NCI-H2081 treated with DMSO at 0.1 percent for 48 hours (cell line): ENCODE data around the gene DNAAF9.
"Not testable (repeated sequence)": the region's sequence is repeated elsewhere in the genome, so short reads cannot be mapped to it uniquely, and the experiment has no call there.

Experiments
- DNase-seq: peaks from one replicate; lab custom pipeline; 2025; lab: John Stamatoyannopoulos, UW

DNAAF9 gene

DNA sequence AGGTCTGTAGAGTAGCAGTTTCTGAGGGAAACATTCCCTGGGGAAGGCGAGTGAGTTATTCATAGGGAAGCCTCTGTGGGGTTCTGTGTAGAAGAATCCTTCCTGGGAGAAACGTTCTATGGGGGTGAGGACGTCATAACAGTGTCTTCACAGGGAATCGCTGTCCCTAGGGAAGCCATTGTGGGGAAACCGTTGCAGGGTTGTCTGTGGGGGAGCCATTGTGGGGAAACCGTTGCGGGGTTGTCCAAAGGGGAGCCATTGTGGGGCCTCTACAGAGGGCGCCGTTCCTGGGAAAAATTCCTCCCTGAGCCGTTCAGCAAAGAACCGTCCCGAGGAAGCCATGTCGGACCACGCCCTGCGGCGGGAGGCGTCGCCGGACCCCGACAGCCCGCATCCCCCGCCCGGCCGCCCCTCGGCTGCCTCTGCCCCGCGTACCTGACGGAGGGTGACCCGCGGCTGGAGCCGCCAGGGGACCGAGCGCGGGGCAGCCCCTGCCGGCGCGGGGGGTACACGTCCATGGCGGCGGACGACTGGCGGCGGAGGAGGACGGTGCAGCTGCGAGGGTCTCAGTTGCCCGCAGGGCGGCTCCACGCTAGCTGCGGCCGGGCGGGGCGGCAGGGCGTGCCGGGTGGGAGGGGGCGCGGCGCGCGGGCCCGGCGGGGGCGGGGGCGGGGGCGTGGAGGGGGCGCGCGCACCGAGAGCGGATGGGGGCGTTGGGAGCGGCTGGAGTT is at the start of gene DNAAF9:
Gene DNAAF9, minus strand, starts transcription at position 630 of the 731 bp plus-strand sequence. Its CDS starts 112 bp downstream, at position 518.
- DNase-seq: no peak

DNA sequence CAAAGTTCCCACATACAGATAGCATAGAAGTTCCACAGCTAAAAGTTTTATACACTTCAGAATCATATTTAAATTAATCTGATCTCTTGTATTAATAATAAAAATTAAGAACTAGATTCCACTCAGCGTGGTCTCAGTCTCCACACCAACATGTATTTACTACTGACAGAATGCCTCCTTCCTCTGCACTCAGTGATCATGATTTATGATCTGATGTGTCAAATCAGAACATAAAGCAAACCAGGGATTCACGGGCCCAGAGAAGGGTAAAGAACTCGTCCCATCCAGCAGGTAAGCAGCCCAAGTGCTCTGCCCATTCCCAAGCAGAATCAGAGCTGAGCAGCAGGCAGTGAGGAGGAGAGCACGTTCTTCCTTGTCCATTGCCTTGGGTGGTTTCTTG is 49.2 kb upstream of the DNAAF9 start:
- no peak for DNase-seq

DNA sequence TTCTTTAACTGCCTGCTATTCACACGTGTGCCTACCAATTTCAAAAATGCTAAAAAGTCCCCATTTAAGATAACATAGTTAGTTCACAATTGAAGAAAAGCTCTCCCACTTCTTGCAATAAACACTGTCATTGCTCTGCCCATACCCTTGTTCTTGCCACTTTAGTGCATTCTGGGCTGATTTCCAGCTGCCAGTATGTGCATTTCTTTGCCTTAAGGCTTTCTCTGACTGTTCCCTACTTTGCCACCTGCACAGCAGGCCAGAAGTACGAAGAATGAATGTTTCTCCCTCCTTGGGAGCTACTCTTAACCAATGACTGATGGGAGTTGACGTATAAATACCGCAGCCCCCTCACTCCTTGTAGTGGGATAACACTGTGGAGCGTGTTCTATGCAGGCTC is 47.4 kb upstream of the DNAAF9 start:
- DNase-seq: no peak

DNA sequence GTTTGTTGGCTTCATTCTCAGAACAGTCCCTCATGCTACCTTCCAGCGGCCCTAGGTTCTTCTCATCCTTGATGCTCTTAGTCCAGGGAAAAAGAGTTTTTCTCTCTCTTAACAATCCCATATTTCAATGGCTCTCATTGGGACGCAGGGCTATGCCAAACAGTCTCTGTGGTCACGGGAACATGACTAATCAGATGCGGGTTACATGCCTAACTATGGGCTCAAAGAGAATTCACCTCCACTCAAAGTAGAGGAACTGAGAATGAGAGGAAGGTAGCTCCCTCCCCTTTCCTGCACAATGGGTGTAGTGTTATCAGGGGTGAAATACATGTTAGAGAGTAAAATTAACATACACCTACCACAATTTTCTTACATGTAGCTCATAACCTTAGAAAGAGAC is 45.2 kb upstream of the DNAAF9 start:
- DNase-seq: no peak

DNA sequence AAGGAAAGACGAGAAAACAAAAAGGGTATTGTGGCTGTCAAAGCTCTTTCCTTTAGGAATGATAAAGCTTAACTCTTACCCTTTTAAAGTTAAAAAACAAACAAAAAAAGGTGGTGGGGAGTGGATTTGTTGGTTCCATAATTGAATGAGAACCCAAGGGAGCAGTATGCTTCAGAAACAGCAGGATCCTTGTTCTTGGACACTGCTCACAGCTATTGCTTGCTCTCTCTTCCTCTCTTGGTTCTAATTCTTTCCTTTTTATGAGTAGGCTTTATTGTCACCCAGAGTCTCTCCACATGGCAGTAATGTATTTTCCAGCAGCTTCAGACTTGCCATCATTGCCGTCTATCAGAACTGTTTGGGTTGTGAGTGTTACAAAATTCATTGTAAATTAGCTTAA is 44.7 kb upstream of the DNAAF9 start:
- DNase-seq: no peak

DNA sequence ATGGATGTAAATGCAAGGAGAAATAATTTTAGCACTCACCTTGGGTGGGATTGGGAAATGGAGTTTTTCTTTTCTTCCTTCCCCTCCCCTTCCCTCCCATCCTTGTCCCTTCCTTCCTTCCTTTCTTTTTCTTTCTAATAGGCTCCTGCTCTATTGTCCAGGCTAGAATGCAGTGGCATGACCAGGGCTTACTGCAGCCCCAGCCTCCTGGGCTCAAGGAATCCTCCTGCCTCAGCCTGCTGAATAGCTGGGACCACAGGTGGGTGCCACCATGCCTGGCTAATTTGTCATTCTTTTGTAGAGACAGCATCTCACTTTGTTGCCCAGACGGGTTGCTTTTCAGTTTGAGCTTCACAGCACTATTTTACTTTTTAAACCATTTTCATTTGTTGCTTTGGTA is 41.9 kb upstream of the DNAAF9 start:
- DNase-seq: no peak

DNA sequence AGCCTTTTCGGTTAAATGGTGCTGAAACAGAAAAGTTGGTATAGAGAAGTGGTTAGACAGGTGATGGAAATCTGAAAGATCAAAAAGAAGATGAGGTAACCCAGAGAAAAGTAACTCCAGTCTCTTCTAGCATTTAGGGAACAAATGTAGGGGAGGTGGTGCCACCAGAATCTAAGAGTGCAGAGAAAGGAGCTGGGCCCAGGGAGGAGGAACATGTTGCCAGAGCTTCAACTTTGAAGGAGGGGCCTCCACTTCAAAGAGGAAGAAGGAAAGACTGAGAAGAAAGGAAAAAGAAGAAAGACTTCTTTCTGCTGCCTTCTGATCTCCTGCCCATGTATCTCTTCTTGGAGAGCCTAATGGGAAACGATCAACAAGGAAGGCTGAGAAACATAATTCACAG is 39.9 kb upstream of the DNAAF9 start:
- DNase-seq: no peak

DNA sequence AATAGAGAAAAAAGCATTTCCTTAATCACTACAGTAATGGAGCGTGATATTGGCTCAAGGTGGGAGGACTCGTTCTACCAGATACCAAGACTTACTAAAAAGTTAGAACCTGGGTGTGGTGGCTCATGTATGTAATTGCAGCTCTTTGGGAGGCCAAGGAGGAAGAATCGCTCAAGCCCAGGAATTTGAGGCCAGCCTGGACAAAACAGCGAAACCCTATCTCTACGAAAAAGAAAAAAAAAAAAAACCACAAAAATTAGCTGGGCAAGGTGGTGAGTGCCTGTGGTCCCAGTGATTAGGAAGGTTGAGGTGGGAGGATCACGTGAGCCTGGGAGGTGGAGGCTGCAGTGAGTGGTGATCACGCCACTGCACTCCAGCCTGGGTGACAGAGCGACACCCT is 39.3 kb upstream of the DNAAF9 start:
- no peak for DNase-seq

DNA sequence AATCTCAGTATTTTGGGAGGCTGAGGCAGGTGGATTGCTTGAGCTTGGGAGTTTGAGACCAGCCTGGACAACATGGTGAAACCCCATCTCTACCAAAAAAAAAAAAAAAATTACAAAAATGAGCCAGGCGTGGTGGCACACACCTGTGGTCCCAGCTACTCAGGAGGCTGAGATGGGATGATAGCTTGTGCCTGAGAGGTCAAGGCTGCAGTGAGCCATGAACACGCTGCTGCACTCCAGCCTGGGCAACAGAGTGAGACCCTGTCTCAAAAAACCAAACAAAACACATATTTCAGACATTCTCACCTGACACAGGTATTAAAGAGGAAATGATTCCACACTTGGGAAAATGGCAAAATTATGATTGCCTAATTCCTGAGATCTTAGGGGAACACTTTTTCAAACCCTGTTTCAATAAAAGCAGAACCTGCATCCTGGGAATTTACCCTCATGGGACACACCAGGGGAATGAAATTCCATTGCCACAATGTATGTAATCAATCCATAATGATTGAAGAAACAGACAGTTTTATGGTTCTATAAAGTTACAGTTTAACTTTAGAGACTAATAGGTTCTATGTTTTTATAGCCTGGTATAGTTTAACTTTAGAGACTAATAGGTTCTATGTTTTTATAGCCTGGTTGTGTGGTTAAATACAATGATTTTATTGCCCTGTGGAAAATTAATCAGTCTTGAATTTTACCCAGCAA is 29.6 kb upstream of the DNAAF9 start:
- no peak for DNase-seq

DNA sequence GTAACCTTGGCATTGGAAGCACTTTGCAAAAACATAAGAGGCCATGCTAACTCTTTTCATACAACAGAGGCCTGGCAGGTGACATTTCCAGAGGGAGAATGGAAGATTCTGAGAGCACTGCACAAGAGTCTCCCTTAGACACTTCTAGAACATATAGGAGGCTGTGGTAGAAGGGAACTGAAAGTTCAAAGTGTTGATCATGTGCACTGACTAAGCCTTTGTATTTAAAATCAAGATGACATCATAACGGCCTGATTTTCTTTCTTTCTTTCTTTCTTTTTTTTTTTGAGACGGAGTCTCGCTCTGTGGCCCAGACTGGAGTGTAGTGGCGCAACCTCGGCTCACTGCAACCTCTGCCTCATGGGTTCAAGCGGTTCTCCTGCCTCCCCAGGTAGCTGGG is 26.8 kb upstream of the DNAAF9 start:
- no peak for DNase-seq

DNA sequence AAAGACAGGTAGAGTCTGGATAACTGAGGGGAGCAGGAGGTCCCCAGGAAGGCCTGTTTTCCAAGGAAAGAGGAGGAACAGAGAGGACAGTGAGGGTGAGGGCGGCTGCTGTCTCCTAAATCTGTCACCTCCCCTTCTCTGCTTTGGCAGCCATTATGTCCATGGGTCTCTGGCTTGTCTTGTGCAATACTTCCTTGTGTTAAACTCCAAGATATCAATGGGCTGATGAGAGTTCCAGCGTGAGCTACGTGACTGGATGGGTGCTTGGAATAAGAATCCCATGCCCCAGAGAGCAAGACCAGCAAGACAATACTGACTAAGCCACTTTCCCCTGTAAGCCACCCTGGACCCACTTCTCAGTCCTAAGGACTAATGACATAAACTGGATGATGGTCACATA is 26.3 kb upstream of the DNAAF9 start:
- DNase-seq: no peak

DNA sequence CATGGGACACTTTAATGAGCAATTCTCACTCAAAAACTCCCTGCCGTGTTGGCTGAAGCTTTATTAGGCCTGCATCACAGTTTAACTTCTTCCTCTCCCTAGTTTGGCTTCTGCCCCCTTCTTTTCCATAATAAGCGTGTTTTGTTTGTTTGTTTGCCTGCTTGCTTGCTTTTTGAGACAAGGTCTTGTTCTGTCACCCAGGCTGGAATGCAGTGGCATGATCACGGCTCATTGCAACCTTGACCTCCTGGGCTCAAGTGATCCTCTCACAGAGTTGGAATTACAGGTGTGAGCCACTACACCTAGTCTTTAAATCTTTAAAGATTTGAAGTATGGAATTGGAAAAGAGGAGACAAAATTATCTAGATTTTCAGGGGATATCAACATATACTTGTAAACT is 25.4 kb upstream of the DNAAF9 start:
- no peak for DNase-seq

DNA sequence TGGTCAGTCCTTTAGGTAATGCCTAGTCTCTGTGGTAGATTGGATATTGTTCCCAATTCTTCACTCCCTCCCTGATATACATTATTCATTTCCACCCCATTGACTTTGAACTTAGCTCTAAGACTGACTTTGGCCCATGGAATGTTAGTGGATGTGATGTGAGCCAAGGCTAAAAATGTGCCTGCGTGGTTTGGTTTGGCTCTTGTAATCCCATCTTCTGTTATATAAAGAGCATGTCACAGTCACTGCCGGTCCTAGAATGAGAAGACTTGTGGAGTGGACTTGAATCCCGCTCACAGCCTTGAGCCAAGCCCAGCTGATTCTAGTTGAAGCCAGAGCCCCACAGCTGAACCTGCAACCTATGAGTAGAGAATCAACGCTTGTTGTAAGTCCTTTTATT is 23.6 kb upstream of the DNAAF9 start:
- no peak for DNase-seq

DNA sequence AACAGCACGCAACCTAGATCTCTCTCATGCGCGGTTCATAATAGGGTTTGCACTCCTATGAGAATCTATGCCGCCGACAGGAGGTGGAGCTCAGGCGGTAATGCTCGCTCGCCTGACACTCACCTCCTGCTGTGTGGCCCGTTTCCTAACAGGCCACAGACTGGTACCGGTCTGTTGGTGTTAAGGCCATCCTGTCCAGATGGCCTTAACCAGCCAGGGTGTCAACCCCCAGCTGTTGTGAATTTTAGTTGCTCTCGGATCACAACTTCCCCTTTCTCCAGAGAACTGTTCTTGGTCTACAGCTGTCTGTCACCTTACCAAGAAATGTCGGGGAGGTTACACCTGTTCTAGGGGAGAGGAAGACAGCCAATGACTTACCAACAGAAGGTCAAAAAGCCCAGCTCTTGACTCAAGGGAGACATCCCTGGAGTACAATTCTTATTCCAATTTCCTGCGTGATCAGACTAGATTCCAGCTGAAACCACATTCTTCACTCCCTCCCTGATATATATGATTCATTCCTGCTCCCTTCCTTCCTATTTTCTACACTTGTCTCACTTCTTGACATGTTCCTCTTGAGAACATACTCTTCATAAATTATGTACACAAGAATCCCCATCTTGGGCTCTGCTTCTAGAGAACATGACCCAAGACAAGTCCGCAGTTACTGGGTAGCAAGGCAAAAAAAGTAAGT is 23.1 kb upstream of the DNAAF9 start:
- DNase-seq: no peak

DNA sequence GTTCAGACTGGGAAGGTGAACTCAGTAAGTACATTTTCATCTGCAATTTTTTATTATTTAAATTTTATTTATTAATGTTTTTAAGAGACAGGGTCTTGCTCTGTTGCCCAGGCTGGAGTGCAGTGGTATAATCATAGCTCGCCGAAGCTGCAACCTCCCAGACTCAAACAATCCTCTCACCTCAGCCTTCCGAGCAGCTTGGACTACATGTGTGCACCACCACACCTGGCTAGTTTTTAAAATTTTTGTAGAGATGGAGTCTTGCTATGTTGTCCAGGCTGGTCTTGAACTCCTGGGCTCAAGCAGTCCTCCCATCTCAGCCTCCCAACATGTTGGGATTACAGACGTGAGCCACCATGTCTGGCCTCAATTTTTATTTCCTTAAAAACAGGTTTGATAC is 19.3 kb upstream of the DNAAF9 start:
- DNase-seq: not testable (repeated sequence)

DNA sequence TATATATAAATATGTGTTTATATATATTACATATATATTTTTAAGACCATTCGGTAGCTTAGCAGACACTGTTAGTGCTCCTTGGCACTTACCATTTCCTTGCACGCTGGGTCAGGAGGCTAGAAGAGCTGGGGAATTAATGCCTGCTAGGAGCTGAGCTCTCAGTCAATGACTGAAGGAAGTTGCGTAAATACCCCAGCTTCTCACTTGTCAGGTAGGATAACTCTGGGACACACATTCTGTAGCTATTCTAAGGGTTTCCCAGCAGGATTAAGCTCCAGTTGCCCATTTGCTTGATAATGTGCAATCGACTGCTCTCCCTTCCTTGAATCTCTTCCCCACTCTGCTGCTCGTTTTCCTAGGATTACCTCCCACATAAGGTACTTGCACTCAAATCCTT is 15.7 kb upstream of the DNAAF9 start:
- no peak for DNase-seq

DNA sequence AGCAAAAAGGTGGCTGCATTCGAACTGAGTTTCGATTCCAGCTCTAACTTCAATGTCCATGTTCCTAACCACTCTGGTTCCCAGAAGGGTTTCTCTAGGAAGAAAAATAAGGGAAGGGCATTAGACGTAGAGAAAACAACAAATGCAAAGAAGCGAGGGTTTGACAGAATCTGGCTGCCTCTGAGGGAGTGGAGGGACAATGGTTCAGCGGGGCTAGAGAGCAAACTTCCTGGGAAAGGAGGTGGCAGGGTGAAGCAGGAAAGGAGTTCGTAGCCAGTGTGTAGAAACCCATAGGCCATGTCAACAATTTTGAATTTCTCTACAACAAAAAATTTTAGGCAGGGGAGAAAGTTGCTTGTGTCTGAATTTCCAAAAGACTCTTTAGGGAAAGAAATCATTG is 14.5 kb upstream of the DNAAF9 start:
- no peak for DNase-seq

DNA sequence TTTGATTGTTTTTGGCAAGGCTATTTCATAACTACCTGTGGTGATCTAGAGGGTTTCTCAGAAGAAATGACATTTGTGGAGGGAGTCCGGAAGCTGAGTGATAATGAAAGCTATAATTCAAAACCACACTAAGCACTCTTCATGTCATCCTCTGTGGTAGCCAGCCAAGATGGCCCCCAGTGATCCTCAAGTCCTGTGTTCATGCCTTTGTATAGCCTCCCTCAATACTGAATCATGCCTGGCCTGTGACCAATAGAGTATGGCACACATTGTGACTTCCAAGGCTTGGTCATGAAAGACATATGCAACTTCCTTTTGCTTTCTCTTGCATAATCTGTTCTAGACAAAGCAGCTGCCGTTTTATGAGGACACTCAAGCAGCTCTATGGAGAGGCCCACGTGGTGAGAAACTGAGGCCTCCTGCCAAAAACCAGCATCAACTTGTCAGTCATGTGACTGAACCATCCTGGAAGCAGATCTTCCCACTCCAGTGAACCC is 12.8 kb upstream of the DNAAF9 start:
- no peak for DNase-seq

DNA sequence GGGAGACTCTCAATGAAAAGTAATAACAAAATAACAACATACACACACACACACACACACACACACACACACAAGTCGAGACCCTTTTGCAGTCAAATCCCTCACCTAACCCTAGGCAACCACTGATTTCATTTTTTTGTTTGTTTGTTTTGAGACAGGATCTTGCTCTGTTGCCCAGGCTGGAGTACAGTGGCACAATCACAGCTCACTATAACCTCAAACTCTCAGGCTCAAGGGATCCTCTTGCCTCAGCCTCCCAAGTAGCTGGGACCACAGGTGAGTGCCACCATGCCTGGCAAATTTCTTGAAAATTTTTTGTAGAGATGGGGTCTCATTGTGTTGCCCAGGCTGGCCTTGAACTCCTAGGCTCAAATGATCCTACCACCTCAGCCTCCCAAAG is 10.7 kb upstream of the DNAAF9 start:
- not testable (repeated sequence) for DNase-seq

DNA sequence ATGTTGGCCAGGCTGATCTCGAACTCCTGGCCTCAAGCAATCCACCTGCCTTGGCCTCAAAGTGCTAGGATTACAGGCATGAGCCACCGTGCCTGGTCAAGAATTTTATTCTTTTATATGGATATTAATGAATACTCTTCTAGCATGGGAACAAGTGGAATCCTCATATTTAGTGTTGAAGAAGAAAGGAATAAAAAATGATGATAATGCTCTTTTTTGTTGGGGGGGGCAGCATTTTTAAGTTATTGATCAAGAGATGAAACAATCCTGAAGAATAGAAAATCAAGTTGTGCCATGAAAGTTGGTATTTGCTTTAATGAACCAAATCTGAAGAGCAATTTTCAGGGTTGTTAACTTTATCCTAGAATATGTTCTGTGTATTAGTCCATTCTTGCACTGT is 6.7 kb upstream of the DNAAF9 start:
- DNase-seq: no peak

DNA sequence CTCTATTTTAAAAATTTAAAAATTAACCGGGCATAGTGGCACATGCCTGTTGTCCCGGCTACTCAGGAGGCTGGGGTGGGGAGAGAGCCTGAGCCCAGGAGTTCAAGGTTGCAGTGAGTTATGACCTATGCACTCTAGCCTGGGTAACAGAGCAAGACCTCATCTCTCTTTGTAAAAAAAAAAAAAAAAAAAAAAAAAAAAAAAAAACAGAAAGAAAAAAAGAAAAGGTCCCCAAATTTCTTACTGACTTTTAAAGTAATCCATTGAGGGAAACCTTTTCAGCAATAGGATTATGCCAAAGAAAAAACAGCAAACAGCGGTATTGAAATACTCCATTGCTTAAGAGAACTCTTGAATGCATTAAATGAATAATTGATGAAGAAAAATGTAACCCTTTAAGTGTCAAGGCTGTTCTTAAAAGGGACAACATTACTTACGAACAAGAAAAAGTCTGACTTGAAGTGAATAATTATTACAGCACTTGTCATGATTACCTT is 6.0 kb upstream of the DNAAF9 start:
- no peak for DNase-seq

DNA sequence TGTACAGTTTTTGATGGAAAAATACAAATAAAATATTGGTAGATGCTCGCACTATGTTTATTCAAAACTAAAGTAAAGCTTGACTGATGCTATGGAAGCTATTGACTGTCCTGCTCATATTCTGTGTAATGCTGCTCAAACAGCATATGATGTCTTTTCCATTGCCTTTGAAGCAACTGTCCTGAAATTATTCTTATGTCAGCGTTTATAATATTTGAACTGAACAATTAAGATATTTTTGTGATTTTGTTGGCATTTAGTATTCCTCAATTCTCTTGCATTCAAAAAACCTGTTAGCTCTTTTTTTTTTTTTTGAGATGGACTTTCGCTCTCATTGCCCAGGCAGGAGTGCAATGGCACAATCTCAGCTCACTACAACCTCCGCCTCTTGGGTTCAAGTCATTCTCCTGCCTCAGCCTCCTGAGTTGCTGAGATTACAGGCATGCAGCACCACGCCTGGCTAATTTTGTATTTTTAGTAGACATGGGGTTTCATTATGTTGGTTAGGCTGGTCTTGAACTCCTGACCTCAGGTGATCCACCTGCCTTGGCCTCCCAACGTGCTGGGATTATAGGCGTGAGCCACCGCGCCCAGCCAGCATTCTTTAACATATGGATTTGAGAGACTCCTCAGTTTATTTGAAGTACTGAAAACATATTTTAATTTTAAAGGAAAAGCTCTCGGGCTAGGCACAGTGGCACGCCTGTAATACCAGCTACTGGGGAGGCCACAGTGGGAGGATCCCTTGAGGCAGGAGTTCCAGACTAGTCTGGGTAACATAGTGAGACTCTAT is 5.3 kb upstream of the DNAAF9 start:
- no peak for DNase-seq
